ENCODE results near the gene LCLAT1.

Gene LCLAT1

DNA sequence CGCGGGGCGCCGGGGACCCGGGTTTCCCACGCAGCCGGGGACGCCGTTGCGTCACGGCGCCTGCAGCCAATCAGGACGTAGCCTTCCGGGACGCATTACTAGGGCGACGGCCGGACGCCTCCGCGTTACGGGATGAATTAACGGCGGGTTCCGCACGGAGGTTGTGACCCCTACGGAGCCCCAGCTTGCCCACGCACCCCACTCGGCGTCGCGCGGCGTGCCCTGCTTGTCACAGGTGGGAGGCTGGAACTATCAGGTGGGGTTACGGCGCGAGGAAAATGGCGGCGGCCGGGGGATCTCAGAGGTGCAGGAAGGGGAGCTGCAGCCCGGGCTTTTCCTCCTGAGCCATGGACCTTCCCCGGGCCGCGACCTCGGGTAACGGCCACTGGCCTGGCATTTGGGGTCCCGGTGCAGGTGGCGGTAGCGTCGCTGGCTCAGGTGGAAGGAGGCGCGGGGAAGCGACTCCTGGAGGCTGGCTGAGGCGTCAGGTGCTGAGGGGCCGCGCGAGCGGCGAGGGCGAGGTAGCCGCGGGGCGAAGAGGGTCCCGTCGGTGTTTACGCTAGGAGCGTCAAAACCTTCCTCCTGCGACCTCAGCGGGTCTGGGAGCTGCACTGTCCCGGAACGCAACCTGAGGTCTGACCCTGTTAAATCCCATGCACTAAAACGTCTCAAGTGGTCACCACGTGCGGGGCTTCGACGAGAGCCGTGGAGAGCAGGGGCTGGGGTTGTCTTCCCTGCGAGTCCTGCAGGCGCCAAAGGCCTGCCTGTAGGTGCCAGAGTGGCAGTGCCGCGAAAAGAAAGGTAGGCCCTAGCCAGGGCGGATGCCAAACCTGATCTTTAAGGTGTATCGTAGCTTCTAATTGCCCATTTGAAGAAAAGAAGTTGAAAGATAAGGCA is at the start of gene LCLAT1:
Gene LCLAT1, plus strand, starts transcription at position 98 of the 897 bp plus-strand sequence. CDS start 78,345 bp downstream, outside the sequence.
- DNase-seq = peak; percentile 84

GRCh38 chr2:30398084-30398873 is 48.8 kb upstream of the LCLAT1 start:
- H3K9me3 Mint-ChIP-seq = no peaks in the 10 kb centered on the region
- H3K27me3 Mint-ChIP-seq = no peaks in the 10 kb centered on the region
- H3K4me1 Mint-ChIP-seq = peaks cover 0 to 11% of the 10 kb centered on the region in 2 donors
- ATAC-seq (replicated peaks) (no peak), DNase-seq (no peak)
- no peak overlapping the region for H3K4me3 Mint-ChIP-seq
- no peak overlapping the region for H3K27ac Mint-ChIP-seq
- no peaks in the 10 kb centered on the region for H3K36me3 Mint-ChIP-seq

More for the DNA sequence above, at the start of gene LCLAT1:
- H3K36me3 Mint-ChIP-seq = peaks cover 5% of the 10 kb centered on the region in 2 donors
- H3K9me3 Mint-ChIP-seq = no peaks in the 10 kb centered on the region
- peak within 1 kb of the TSS; percentile 98 for H3K27ac Mint-ChIP-seq
- peaks cover 12 to 37% of the 10 kb centered on the region in 2 donors for H3K4me1 Mint-ChIP-seq
- no peaks in the 10 kb centered on the region for H3K27me3 Mint-ChIP-seq
- H3K4me3 Mint-ChIP-seq = peak within 1 kb of the TSS; percentile 91 to 98
- peak; percentile 93 to 95 for ATAC-seq (replicated peaks)

DNA sequence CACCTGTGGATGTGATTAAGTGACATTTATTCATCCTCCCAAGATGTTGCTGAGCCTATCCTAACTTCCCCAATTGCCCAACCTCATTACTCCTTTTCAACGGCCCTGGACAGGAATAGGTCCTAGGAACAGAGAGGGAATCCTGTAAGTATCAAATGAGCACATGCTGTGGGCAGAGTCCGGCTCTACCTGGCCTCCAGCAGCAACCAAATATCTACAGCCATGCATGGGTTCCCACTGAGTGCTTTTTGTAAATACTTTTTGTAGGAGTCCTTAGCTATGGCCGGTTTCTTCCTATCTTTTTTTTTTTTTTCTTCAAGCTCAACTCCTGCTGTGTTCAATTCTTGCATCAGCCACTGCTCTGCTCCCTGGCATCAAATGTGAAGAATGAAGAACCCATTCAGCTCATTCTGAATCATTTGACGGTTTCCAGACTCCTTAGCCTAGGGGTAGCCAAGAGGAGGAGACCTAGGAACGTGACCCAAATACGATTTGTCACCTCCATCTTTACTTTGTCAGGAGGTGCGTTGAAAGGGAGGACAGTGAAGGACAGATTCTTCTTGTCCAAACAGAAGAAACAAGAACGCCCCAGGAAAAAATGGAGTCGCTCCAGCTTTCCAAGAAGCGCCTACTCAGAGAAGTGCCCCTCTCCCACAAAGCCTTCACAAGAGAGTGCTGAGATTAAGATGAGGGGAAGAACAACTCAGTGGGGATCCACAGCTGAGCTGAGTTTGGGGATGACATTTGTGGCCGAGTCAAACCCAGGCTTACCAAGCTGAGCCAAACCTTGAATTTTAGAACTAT is 46.7 kb upstream of the LCLAT1 start:
- H3K27me3 Mint-ChIP-seq = no peaks in the 10 kb centered on the region
- no peak for ATAC-seq (replicated peaks)
- H3K4me3 Mint-ChIP-seq = no peak overlapping the region
- H3K36me3 Mint-ChIP-seq = no peaks in the 10 kb centered on the region
- H3K9me3 Mint-ChIP-seq = no peaks in the 10 kb centered on the region
- peaks cover 0 to 5% of the 10 kb centered on the region in 2 donors for H3K4me1 Mint-ChIP-seq
- no peak for DNase-seq
- no peak overlapping the region for H3K27ac Mint-ChIP-seq

DNA sequence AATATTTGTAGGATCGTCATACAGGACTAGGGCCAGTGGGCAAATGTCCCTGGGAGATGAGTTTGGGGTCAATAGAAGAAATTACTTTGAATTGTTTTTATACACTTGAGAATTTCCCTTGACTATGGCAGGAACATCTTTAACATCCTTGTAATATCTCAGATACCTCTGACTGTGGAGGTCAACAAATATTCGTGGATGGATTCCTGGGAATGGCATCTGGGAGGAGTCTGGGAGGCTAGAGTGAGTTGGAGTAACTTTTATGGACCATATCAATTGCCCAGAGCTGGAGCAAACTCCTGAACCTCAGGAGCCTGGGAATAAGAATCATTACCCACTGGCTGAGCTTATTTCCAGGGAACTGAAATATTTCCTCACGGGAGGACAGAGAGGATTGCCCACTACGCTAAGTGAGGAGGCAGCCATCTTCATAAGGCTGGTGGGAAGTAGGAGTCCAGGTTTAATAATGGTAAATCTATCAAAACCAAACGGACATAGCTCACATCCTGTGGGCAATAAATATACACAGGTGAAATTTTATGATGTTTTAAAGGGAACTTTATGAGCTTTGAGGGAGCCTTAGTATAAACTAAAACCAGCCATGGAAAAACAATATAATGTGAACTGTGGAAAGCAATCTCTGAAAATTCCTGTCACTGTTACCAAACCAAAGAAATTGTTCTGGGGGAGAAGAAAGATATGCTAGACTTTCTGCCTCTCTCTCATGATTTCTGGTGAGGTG is 44.4 kb upstream of the LCLAT1 start:
- no peak overlapping the region for H3K27ac Mint-ChIP-seq
- peaks cover 0 to 8% of the 10 kb centered on the region in 2 donors for H3K4me1 Mint-ChIP-seq
- no peaks in the 10 kb centered on the region for H3K9me3 Mint-ChIP-seq
- no peak overlapping the region for H3K4me3 Mint-ChIP-seq
- peaks cover 0 to 3% of the 10 kb centered on the region in 2 donors for H3K36me3 Mint-ChIP-seq
- DNase-seq = no peak
- H3K27me3 Mint-ChIP-seq = peaks cover 0 to 3% of the 10 kb centered on the region in 2 donors
- no peak for ATAC-seq (replicated peaks)

DNA sequence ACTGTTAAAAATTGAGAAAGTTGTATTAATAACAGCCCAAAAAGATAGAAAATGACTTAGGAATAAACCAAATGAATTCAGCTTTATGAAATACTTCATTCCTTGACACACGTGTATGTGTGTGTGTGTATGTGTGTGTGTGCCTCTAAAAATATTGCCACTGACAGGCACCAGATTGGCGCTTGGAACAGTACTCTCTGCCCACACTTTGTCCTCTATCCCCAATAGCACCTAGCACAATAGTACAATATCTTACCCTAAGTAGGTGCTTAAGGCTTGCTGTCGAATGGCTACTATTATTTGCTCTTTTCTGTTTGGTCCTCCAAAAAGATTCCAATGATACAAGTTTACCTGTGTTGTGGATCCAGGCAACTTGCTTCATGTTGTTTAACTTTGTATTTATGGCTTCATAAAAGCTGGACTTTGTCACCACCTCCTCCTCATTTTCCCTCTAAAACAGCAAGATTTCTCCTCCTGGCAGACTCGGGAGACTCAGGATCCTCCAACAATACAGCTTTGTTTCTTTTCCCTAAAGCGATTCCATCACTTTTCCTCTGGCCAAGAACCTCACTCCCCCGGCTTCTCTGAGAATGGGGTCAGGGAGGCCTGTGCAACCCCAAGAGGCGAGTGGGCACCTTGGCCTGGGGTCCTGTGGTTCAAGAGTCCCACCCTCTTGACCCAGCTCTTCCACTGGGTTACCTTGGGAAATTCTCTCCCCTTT is 43.3 kb upstream of the LCLAT1 start:
- ATAC-seq (replicated peaks) = no peak
- Mint-ChIP-seq H3K9me3 (no peaks in the 10 kb centered on the region), H3K27ac (no peak overlapping the region), H3K36me3 (peaks cover 0 to 3% of the 10 kb centered on the region in 2 donors), H3K27me3 (peaks cover 0 to 3% of the 10 kb centered on the region in 2 donors), H3K4me1 (peaks cover 4 to 14% of the 10 kb centered on the region in 2 donors), H3K4me3 (no peak overlapping the region)
- no peak for DNase-seq

DNA sequence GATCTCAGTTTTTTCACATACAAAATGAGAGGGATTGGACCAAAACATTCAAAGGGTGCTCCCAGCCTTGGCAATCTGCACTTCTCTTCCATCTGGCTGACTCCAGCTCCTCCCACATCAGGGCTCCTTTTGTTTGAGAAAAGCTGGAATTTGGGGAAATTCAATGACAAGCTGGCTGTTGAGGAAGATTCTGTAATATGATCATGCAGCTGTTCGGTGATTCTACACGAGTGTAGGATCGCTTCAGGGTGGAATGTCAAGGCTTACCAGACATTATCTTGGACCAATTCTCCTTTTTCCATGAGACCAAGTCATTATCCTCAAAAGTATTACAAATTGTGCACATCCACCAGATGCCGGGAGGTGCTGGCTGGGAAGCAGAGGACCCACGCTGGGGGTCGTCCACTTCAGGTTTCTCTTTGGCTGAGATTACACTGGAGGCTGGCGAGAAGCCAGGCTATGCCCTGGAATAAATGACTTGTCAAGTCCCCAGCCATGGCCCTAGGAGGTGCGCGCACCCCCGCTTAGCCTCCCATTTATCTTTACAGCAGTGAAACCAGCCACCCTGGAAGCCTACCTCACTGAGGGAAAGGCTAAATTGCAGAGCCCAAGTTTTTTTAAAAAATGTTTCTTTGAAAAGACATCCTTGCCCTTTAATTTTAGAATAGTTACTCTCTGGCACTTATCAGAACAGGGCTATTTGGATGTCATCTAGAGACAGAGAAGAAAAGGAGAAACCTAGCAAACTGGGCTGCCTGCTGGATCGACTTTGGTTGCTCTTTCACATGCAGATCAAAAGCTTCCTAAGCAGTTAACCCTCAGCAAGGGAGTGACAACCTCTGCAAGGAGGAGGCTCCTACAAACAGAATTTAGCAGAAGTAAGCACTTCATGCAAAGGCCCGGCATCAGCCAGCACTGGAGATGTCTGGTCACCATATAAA is 42.5 kb upstream of the LCLAT1 start:
- no peak overlapping the region for H3K27ac Mint-ChIP-seq
- DNase-seq (no peak), ATAC-seq (replicated peaks) (no peak)
- no peaks in the 10 kb centered on the region for H3K9me3 Mint-ChIP-seq
- peaks cover 6 to 18% of the 10 kb centered on the region in 2 donors for H3K4me1 Mint-ChIP-seq
- no peak overlapping the region for H3K4me3 Mint-ChIP-seq
- peaks cover 0 to 3% of the 10 kb centered on the region in 2 donors for H3K27me3 Mint-ChIP-seq
- peaks cover 0 to 3% of the 10 kb centered on the region in 2 donors for H3K36me3 Mint-ChIP-seq

GRCh38 chr2:30405260-30405605 is 41.8 kb upstream of the LCLAT1 start:
- no peak overlapping the region for H3K27ac Mint-ChIP-seq
- H3K36me3 Mint-ChIP-seq = peaks cover 0 to 3% of the 10 kb centered on the region in 2 donors
- ATAC-seq (replicated peaks) (no peak), DNase-seq (no peak)
- no peaks in the 10 kb centered on the region for H3K9me3 Mint-ChIP-seq
- H3K27me3 Mint-ChIP-seq = peaks cover 0 to 3% of the 10 kb centered on the region in 2 donors
- peaks cover 9 to 24% of the 10 kb centered on the region in 2 donors for H3K4me1 Mint-ChIP-seq
- H3K4me3 Mint-ChIP-seq = no peak overlapping the region

GRCh38 chr2:30406853-30407252 is 40.2 kb upstream of the LCLAT1 start:
- Mint-ChIP-seq H3K4me3 (no peak overlapping the region), H3K4me1 (peaks cover 20 to 36% of the 10 kb centered on the region in 2 donors), H3K36me3 (peaks cover 0 to 3% of the 10 kb centered on the region in 2 donors), H3K27me3 (peaks cover 0 to 3% of the 10 kb centered on the region in 2 donors), H3K27ac (no peak overlapping the region), H3K9me3 (no peaks in the 10 kb centered on the region)
- DNase-seq (no peak), ATAC-seq (replicated peaks) (no peak)

DNA sequence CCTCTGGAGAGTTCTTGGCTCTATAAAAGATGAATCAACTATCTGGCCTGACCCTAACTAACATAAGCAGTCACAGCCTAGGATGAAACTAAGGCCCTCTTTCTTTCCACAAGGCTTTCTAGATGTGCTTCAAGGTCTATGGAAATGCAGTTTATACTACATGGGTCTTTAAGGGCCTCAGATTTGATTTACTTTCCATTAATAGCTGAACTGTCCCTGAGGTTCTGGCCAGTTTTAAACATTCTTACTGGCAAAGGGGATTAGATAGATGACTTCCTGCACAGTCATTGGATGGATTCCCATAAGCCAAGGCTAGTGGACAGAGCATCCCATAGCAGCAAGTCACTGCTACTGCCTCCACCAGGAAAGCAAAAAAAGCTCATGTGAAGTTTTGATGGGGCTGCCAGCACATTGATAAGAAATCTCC is 38.1 kb upstream of the LCLAT1 start:
- DNase-seq (no peak), ATAC-seq (replicated peaks) (no peak)
- H3K9me3 Mint-ChIP-seq = no peaks in the 10 kb centered on the region
- H3K27ac Mint-ChIP-seq = peak overlapping the region; percentile 82
- no peak overlapping the region for H3K4me3 Mint-ChIP-seq
- peaks cover 0 to 3% of the 10 kb centered on the region in 2 donors for H3K36me3 Mint-ChIP-seq
- H3K27me3 Mint-ChIP-seq = peaks cover 0 to 3% of the 10 kb centered on the region in 2 donors
- peaks cover 20 to 44% of the 10 kb centered on the region in 2 donors for H3K4me1 Mint-ChIP-seq

GRCh38 chr2:30410217-30410616 is 36.8 kb upstream of the LCLAT1 start:
- ATAC-seq (replicated peaks) = peak; percentile 28 to 45
- Mint-ChIP-seq H3K4me1 (peaks cover 20 to 50% of the 10 kb centered on the region in 2 donors), H3K36me3 (peaks cover 0 to 3% of the 10 kb centered on the region in 2 donors), H3K4me3 (no peak overlapping the region), H3K27ac (no peak overlapping the region), H3K27me3 (peaks cover 0 to 3% of the 10 kb centered on the region in 2 donors), H3K9me3 (no peaks in the 10 kb centered on the region)
- no peak for DNase-seq

DNA sequence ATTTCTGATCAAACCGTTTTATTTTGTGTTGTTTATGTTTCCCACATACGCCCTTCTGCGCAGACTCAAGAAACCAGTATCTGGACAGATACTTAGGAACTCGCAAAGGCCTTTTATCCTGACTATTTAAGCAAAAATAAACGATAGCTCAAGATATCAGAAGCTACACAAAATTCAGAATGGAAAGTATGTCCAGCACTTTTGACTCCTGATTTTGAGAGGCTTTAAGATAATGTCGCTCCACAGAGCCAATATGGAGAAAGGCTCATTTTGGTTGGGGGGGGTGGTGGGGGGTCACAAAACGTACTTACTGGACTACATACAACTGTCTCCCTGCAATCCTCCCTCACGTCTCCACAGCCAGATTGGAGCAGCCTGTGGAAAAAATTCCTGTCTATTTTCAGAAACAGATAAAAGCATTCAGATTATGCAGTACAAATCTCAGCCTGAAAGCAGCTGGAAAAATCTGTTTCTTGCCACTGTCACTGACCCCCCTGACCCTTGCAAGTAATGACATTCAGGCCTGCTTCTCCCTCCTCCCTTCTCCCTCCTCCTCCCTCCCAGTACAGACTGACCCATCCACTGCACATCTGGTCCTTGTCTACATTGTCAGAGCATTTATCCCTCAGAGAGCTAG is 34.9 kb upstream of the LCLAT1 start:
- no peak for ATAC-seq (replicated peaks)
- no peaks in the 10 kb centered on the region for H3K9me3 Mint-ChIP-seq

More for the DNA sequence above, 34.9 kb upstream of the LCLAT1 start:
- Mint-ChIP-seq H3K27ac (no peak overlapping the region), H3K27me3 (no peaks in the 10 kb centered on the region), H3K4me3 (no peak overlapping the region), H3K36me3 (no peaks in the 10 kb centered on the region), H3K4me1 (peaks cover 20 to 50% of the 10 kb centered on the region in 2 donors)
- no peak for DNase-seq

Data from stimulated activated naive B cell treated with anti-CD40 and anti-IgM and Interleukin-4, amounts not matched to agents 10 μg/mL and 1 μg/mL and 100 μg/mL, for 72 hours (primary cell).